SK-N-SH (cell line): Measurements from ENCODE around the gene MANSC4. TPM values are rescaled to one million over a fixed set of nuclear protein-coding genes. Genes with fewer than 3 reads are reported as not detected.

ENCODE experiments used
- CTCF ChIA-PET: fragments of 300-600, 350-600 bp; formaldehyde crosslinking; extraction: SDS; loops from one replicate; lab custom pipeline; 2021; lab: Yijun Ruan, JAX
- POLR2A ChIA-PET: fragments of 350-600 bp; sonication (Branson Sonifier 250); formaldehyde crosslinking; extraction: SDS; loops from one replicate; lab custom pipeline; 2020; ENCODE audit warnings: antibody characterized with exemption, inconsistent platforms; lab: Yijun Ruan, JAX
- DNase-seq: peaks from one replicate; pipeline ENCODE4 v3.0.0; 2012
- H2AFZ ChIP-seq: fragments of 200-600 bp; sonication (generic); 2 replicates; pipeline ENCODE4 v1.8.1; 2016; ENCODE audit warnings: antibody characterized with exemption, mild to moderate bottlenecking, low read depth
- H3F3A ChIP-seq: fragments of 200-600 bp; sonication (generic); replicated peaks from 2 replicates; pipeline ENCODE3; 2016; ENCODE audit warnings: antibody characterized with exemption, mild to moderate bottlenecking; ENCODE audit not compliant: insufficient read depth
- H3K27ac ChIP-seq, 2 experiments: fragments of 200-500 bp in 1 of 2; fragments of 200-600 bp in 1 of 2; sonication (Bioruptor generic) in 1 of 2; sonication (generic), shearing (Covaris generic) in 1 of 2; 2 replicates each; pipeline versions ENCODE4 v1.5.1 to v1.6.1; 2014 to 2016; ENCODE audit warnings: low read depth in 2 of 2, inconsistent platforms in 1 of 2, low read length in 1 of 2, mild to moderate bottlenecking in 1 of 2, mixed read lengths in 1 of 2
- H3K27me3 ChIP-seq: fragments of 200-600 bp; sonication (generic), shearing (Covaris generic); 2 replicates; pipeline ENCODE4 v1.6.1; 2016; ENCODE audit warnings: mixed run types; ENCODE audit not compliant: insufficient read depth
- H3K36me3 ChIP-seq, 2 experiments: fragments of 200-500 bp in 1 of 2; fragments of 200-600 bp in 1 of 2; sonication (Bioruptor generic) in 1 of 2; sonication (generic) in 1 of 2; replicated peaks in 1 of 2; 2 replicates each; pipeline versions ENCODE3 to v1.5.1; 2014 to 2016; ENCODE audit warnings: low read length in 1 of 2, mild to moderate bottlenecking in 1 of 2; ENCODE audit not compliant: insufficient read depth in 2 of 2, control insufficient read depth in 1 of 2
- H3K4me1 ChIP-seq, 2 experiments: fragments of 200-500 bp in 1 of 2; fragments of 200-600 bp in 1 of 2; sonication (Bioruptor generic) in 1 of 2; sonication (generic), shearing (Covaris generic) in 1 of 2; 2 replicates each; pipeline versions ENCODE4 v1.5.1 to v1.6.1; 2014 to 2016; ENCODE audit warnings: low read depth in 1 of 2, low read length in 1 of 2, mixed run types in 1 of 2; ENCODE audit not compliant: insufficient read depth in 2 of 2, control insufficient read depth in 1 of 2
- H3K4me2 ChIP-seq: fragments of 200-600 bp; sonication (generic), shearing (Covaris generic); 2 replicates; pipeline ENCODE4 v1.6.1; 2017; ENCODE audit warnings: mixed run types
- H3K4me3 ChIP-seq, 2 experiments: fragments of 200-500 bp in 1 of 2; fragments of 200-600 bp in 1 of 2; sonication (Bioruptor generic) in 1 of 2; sonication (generic), shearing (Covaris generic) in 1 of 2; 2 replicates each; pipeline versions ENCODE4 v1.5.1 to v1.8.1; 2014 to 2016; ENCODE audit warnings: low read depth in 2 of 2, inconsistent platforms in 1 of 2, low read length in 1 of 2, mild to moderate bottlenecking in 1 of 2, mixed read lengths in 1 of 2, moderate library complexity in 1 of 2
- H3K79me2 ChIP-seq: fragments of 200-600 bp; sonication (generic); 2 replicates; pipeline ENCODE4 v1.8.1; 2017; ENCODE audit warnings: mild to moderate bottlenecking; ENCODE audit not compliant: insufficient read depth
- H3K9ac ChIP-seq: fragments of 200-600 bp; sonication (generic); 2 replicates; pipeline ENCODE4 v1.6.1; 2017; ENCODE audit warnings: mixed run types
- H3K9me2 ChIP-seq: fragments of 200-600 bp; sonication (generic); 2 replicates; pipeline ENCODE4 v1.6.1; 2017; ENCODE audit warnings: mixed run types
- H3K9me3 ChIP-seq: fragments of 200-600 bp; sonication (generic); 2 replicates; pipeline ENCODE4 v1.6.1; 2017; ENCODE audit warnings: mixed run types, mild to moderate bottlenecking, moderate library complexity
- H4K20me1 ChIP-seq: fragments of 200-600 bp; sonication (generic); 2 replicates; pipeline ENCODE4 v1.6.1; 2017; ENCODE audit warnings: mild to moderate bottlenecking, mixed run types; ENCODE audit not compliant: insufficient read depth
- CHD2 ChIP-seq: fragments of 150-350 bp; IDR thresholded peaks from 2 replicates; pipeline ENCODE4 v1.6.1; 2018; ENCODE audit warnings: low read length; ENCODE audit not compliant: partially characterized antibody
- ELF1 ChIP-seq: IDR thresholded peaks from 2 replicates; pipeline ENCODE4 v1.4.0; 2012
- EP300 ChIP-seq, 2 experiments: IDR thresholded peaks; 2 replicates each; pipeline versions ENCODE4 v1.4.0 to v1.6.1; 2012; ENCODE audit warnings: borderline replicate concordance in 1 of 2, low read depth in 1 of 2, low read length in 1 of 2
- EZH2phosphoT487 ChIP-seq: fragments of 200-600 bp; sonication (generic); IDR thresholded peaks from 2 replicates; pipeline ENCODE4 v1.6.1; 2017; ENCODE audit warnings: low read depth, mixed run types, mild to moderate bottlenecking, antibody characterized with exemption, moderate library complexity, borderline replicate concordance
- FOXJ3 ChIP-seq: sonication (generic); formaldehyde crosslinking; IDR thresholded peaks from 2 replicates; pipeline ENCODE4 v1.5.1; 2020; ENCODE audit warnings: mild to moderate bottlenecking, missing genetic modification reagents
- GABPA ChIP-seq: IDR thresholded peaks from 2 replicates; pipeline ENCODE4 v1.4.0; 2012; ENCODE audit warnings: low read depth, mild to moderate bottlenecking
- GATA2 ChIP-seq: sonication (generic); formaldehyde crosslinking; IDR thresholded peaks from 2 replicates; pipeline ENCODE4 v1.5.0; 2020; ENCODE audit warnings: mild to moderate bottlenecking, missing genetic modification reagents
- JUND ChIP-seq: IDR thresholded peaks from 2 replicates; pipeline ENCODE4 v1.4.0; 2012
- NFIC ChIP-seq: IDR thresholded peaks from 2 replicates; pipeline ENCODE4 v1.4.0; 2012; ENCODE audit warnings: borderline replicate concordance
- NRF1 ChIP-seq: IDR thresholded peaks from 2 replicates; pipeline ENCODE4 v1.6.1; 2012; ENCODE audit warnings: low read depth, mild to moderate bottlenecking, low read length
- POLR2AphosphoS5 ChIP-seq: IDR thresholded peaks from 2 replicates; pipeline ENCODE4 v1.6.1; 2012; ENCODE audit warnings: low read depth, low read length
- RAD21 ChIP-seq: IDR thresholded peaks from 2 replicates; pipeline ENCODE4 v1.6.1; 2012; ENCODE audit warnings: mild to moderate bottlenecking, low read length
- RFX5 ChIP-seq: IDR thresholded peaks from 2 replicates; pipeline ENCODE4 v1.6.1; 2012; ENCODE audit warnings: mild to moderate bottlenecking, improper control_type of control experiment, low read length
- SIN3A ChIP-seq: IDR thresholded peaks from 2 replicates; pipeline ENCODE4 v1.6.1; 2012; ENCODE audit warnings: low read depth, mild to moderate bottlenecking, low read length, moderate library complexity, borderline replicate concordance
- SMC3 ChIP-seq: IDR thresholded peaks from 2 replicates; pipeline ENCODE4 v1.6.1; 2012; ENCODE audit warnings: low read depth, low read length, improper control_type of control experiment
- TAF1 ChIP-seq: IDR thresholded peaks from 2 replicates; pipeline ENCODE4 v1.6.1; 2012; ENCODE audit warnings: low read depth, mild to moderate bottlenecking, low read length, moderate library complexity, borderline replicate concordance
- YY1 ChIP-seq: IDR thresholded peaks from 2 replicates; pipeline ENCODE4 v1.4.0; 2012; ENCODE audit warnings: low read depth, mild to moderate bottlenecking
- WGBS: methylation state at CpG from one replicate; pipeline ENCODE4 v1.1.6; 2017; ENCODE audit warnings: low lambda C conversion rate; 5-methylcytosine and 5-hydroxymethylcytosine counted together
- polyA plus RNA-seq, 3 experiments: library from polyadenylated mRNA; depleted of rRNA; stranded (reverse); fragments of >200 nt; gene quantifications; 2 replicates each; pipeline ENCODE4 v1.2.3, GENCODE V29; 2012
- TF ChIP-seq, protein P1 (sequence below): fragments of 150-350 bp; IDR thresholded peaks from 2 replicates; pipeline ENCODE4 v1.6.1; 2016; ENCODE audit warnings: mild to moderate bottlenecking, low read depth, low read length
- TF ChIP-seq, protein P2 (sequence below): IDR thresholded peaks from 2 replicates; pipeline ENCODE4 v1.6.1; 2012; ENCODE audit warnings: mild to moderate bottlenecking, low read depth, low read length, moderate library complexity
- TF ChIP-seq, protein P3 (sequence below): IDR thresholded peaks from 2 replicates; pipeline ENCODE4 v1.4.0; 2012; ENCODE audit warnings: low read depth
- TF ChIP-seq, protein P4 (sequence below): fragments of 150-350 bp; IDR thresholded peaks from 2 replicates; pipeline ENCODE4 v1.6.1; 2017; ENCODE audit warnings: antibody characterized with exemption, low read length, low read depth, borderline replicate concordance
- TF ChIP-seq, protein P5 (sequence below): IDR thresholded peaks from 2 replicates; pipeline ENCODE4 v1.4.0; 2012; ENCODE audit warnings: low read depth, borderline replicate concordance

MANSC4 gene
- polyA plus RNA-seq, 1 of the 3 experiments (the other 2 are of a cell fraction): not detected

DNA sequence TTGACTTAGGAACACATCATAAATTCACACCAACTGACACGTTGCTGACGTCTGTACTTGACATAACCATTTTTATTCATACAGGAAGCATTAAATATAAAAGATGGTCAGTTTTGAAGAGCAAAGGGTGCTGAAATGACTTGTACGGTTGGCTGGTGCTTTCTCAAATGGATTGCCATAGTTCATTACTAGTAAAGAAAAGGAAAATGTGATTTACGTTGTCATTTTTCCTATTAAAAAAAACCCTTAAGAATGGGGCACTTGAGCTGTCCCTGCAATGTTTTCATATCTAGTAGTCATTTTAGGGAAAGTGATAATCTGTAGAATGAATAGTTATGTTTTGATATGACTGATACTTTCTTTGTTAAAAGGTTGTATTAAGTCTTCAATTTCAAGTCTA, 22.5 kb upstream of the MANSC4 start:
- CTCF ChIA-PET: interaction anchor here (0.8 kb wide), 1 partner anchor 14 kb away, joined by 3 read pairs; no protein-coding TSS in a partner anchor

DNA sequence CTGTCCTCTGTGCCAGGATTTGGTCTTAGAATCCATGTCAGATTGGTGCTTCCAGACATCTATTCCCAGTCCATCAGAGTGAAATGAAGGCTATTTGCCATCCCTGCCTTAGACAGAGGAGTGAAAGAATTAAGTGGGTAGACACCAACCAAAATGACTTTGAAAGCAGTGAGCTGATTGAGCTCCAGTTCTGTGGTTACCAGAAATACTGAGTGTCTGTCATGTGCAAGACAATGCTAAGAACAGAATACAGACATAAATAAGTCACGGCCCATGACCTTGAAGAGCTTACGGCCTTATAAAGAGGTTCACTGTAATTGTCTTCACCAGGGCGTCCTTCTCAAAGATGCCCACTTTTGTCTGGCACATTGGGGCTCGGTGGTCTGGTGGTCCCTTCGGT, 21.6 kb upstream of the MANSC4 start:
- H3K9ac ChIP-seq: no peak overlapping the region
- ChIA-PET POLR2A (no interaction called here), CTCF (no interaction called here)
- no peak overlapping the region for H3K4me2 ChIP-seq
- H3K4me3 ChIP-seq: no peak overlapping the region
- TF ChIP-seq YY1: no peak
- TF ChIP-seq SIN3A: no peak
- TF ChIP-seq GABPA: no peak
- TF ChIP-seq POLR2AphosphoS5: no peak
- TF ChIP-seq EZH2phosphoT487: no peak
- no peak for TF ChIP-seq NRF1
- TF ChIP-seq NFIC: no peak
- no peak for TF ChIP-seq EP300 (IDR thresholded peaks at IDR 0.05; ENCODE audit: borderline replicate concordance in 1 of 2, low read depth in 1 of 2, low read length in 1 of 2)
- no peak for TF ChIP-seq RAD21
- TF ChIP-seq, protein P1, sequence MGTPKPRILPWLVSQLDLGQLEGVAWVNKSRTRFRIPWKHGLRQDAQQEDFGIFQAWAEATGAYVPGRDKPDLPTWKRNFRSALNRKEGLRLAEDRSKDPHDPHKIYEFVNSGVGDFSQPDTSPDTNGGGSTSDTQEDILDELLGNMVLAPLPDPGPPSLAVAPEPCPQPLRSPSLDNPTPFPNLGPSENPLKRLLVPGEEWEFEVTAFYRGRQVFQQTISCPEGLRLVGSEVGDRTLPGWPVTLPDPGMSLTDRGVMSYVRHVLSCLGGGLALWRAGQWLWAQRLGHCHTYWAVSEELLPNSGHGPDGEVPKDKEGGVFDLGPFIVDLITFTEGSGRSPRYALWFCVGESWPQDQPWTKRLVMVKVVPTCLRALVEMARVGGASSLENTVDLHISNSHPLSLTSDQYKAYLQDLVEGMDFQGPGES: no peak
- TF ChIP-seq CHD2: no peak
- TF ChIP-seq, protein P2, sequence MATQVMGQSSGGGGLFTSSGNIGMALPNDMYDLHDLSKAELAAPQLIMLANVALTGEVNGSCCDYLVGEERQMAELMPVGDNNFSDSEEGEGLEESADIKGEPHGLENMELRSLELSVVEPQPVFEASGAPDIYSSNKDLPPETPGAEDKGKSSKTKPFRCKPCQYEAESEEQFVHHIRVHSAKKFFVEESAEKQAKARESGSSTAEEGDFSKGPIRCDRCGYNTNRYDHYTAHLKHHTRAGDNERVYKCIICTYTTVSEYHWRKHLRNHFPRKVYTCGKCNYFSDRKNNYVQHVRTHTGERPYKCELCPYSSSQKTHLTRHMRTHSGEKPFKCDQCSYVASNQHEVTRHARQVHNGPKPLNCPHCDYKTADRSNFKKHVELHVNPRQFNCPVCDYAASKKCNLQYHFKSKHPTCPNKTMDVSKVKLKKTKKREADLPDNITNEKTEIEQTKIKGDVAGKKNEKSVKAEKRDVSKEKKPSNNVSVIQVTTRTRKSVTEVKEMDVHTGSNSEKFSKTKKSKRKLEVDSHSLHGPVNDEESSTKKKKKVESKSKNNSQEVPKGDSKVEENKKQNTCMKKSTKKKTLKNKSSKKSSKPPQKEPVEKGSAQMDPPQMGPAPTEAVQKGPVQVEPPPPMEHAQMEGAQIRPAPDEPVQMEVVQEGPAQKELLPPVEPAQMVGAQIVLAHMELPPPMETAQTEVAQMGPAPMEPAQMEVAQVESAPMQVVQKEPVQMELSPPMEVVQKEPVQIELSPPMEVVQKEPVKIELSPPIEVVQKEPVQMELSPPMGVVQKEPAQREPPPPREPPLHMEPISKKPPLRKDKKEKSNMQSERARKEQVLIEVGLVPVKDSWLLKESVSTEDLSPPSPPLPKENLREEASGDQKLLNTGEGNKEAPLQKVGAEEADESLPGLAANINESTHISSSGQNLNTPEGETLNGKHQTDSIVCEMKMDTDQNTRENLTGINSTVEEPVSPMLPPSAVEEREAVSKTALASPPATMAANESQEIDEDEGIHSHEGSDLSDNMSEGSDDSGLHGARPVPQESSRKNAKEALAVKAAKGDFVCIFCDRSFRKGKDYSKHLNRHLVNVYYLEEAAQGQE: no peak
- no peak for TF ChIP-seq GATA2 (CRISPR knock-in tag)
- TF ChIP-seq JUND: no peak
- TF ChIP-seq, protein P3, sequence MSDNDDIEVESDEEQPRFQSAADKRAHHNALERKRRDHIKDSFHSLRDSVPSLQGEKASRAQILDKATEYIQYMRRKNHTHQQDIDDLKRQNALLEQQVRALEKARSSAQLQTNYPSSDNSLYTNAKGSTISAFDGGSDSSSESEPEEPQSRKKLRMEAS: no peak
- TF ChIP-seq, protein P4, sequence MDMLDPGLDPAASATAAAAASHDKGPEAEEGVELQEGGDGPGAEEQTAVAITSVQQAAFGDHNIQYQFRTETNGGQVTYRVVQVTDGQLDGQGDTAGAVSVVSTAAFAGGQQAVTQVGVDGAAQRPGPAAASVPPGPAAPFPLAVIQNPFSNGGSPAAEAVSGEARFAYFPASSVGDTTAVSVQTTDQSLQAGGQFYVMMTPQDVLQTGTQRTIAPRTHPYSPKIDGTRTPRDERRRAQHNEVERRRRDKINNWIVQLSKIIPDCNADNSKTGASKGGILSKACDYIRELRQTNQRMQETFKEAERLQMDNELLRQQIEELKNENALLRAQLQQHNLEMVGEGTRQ: no peak
- TF ChIP-seq SMC3: no peak
- 95% methylated on average over 5 of the region's 5 CpGs for WGBS
- H3K79me2 ChIP-seq: 0 out of 2 replicates have a peak, but pooled peaks cover 7% of the 10 kb centered on the region
- H4K20me1 ChIP-seq: no peaks in the 10 kb centered on the region
- no peaks in the 10 kb centered on the region for H3K9me2 ChIP-seq
- H3K36me3 ChIP-seq: peaks cover 26 to 39% of the 10 kb centered on the region in 2 experiments
- no peaks in the 10 kb centered on the region for H3K4me1 ChIP-seq
- H3F3A ChIP-seq: peaks cover 7% of the 10 kb centered on the region
- no peak for DNase-seq
- no peak overlapping the region for H3K27ac ChIP-seq
- H3K27me3 ChIP-seq: no peaks in the 10 kb centered on the region
- no peaks in the 10 kb centered on the region for H3K9me3 ChIP-seq
- H2AFZ ChIP-seq: no peak overlapping the region

More for the DNA sequence above, 22.5 kb upstream of the MANSC4 start:
- no peak overlapping the region for H3K4me3 ChIP-seq
- no peak for DNase-seq
- H3K9ac ChIP-seq: no peak overlapping the region
- H2AFZ ChIP-seq: no peak overlapping the region
- POLR2A ChIA-PET: no interaction called here
- no peaks in the 10 kb centered on the region for H4K20me1 ChIP-seq
- no peaks in the 10 kb centered on the region for H3K9me2 ChIP-seq
- WGBS: 89% methylated on average over 4 of the region's 4 CpGs
- H3K27ac ChIP-seq: no peak overlapping the region
- peaks cover 7% of the 10 kb centered on the region for H3F3A ChIP-seq
- H3K4me2 ChIP-seq: no peak overlapping the region
- TF ChIP-seq, protein P5, sequence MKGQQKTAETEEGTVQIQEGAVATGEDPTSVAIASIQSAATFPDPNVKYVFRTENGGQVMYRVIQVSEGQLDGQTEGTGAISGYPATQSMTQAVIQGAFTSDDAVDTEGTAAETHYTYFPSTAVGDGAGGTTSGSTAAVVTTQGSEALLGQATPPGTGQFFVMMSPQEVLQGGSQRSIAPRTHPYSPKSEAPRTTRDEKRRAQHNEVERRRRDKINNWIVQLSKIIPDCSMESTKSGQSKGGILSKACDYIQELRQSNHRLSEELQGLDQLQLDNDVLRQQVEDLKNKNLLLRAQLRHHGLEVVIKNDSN: no peak
- no peak for TF ChIP-seq NFIC
- TF ChIP-seq RFX5: no peak
- TF ChIP-seq FOXJ3 (CRISPR knock-in tag): no peak
- no peak for TF ChIP-seq ELF1
- TF ChIP-seq TAF1: no peak
- TF ChIP-seq GATA2 (CRISPR knock-in tag): no peak
- TF ChIP-seq, all 33 proteins: peak for 0
- Histone ChIP-seq H3K79me2 (0 out of 2 replicates have a peak, but pooled peaks cover 6% of the 10 kb centered on the region), H3K4me1 (no peaks in the 10 kb centered on the region), H3K9me3 (no peaks in the 10 kb centered on the region), H3K27me3 (no peaks in the 10 kb centered on the region), H3K36me3 (peaks cover 26 to 30% of the 10 kb centered on the region in 2 experiments)
